H9 (cell line): ENCODE data around the gene TRNT1. TPM values are rescaled to one million over a fixed set of nuclear protein-coding genes. Genes with fewer than 3 reads are reported as not detected.

Experiments
- DNase-seq: peaks from one replicate; pipeline ENCODE4 v3.0.0-alpha.2; 2017
- H2AFZ ChIP-seq: one replicate; pipeline ENCODE4 v1.6.1; 2013; ENCODE audit warnings: mild to moderate bottlenecking, low read length, control low read depth, moderate library complexity
- H2AK5ac ChIP-seq: 2 replicates; pipeline ENCODE4 v1.6.1; 2013; ENCODE audit warnings: low read length, control low read depth, mixed read lengths; ENCODE audit not compliant: insufficient read length
- H2BK120ac ChIP-seq: one replicate; pipeline ENCODE4 v1.6.1; 2013; ENCODE audit warnings: low read depth, mild to moderate bottlenecking, low read length, control low read depth, inconsistent platforms; ENCODE audit not compliant: poor library complexity, severe bottlenecking
- H2BK12ac ChIP-seq: 2 replicates; pipeline ENCODE4 v1.6.1; 2013; ENCODE audit warnings: low read length, control low read depth, mixed read lengths, low read depth; ENCODE audit not compliant: insufficient read length
- H2BK15ac ChIP-seq: 2 replicates; pipeline ENCODE4 v1.6.1; 2013; ENCODE audit warnings: low read depth, low read length, control low read depth
- H2BK20ac ChIP-seq: one replicate; pipeline ENCODE4 v1.6.1; 2013; ENCODE audit warnings: low read depth, mild to moderate bottlenecking, low read length, control low read depth, inconsistent platforms; ENCODE audit not compliant: poor library complexity, severe bottlenecking
- H2BK5ac ChIP-seq: 2 replicates; pipeline ENCODE4 v1.6.1; 2013; ENCODE audit warnings: low read length, control low read depth, mixed read lengths; ENCODE audit not compliant: insufficient read length
- H3K14ac ChIP-seq: 2 replicates; pipeline ENCODE4 v1.6.1; 2013; ENCODE audit warnings: low read length, control low read depth; ENCODE audit not compliant: insufficient read depth
- H3K18ac ChIP-seq: 2 replicates; pipeline ENCODE4 v1.6.1; 2013; ENCODE audit warnings: low read depth, mild to moderate bottlenecking, mixed read lengths, low read length, control low read depth; ENCODE audit not compliant: insufficient read length
- H3K23ac ChIP-seq: 2 replicates; pipeline ENCODE4 v1.6.1; 2013; ENCODE audit warnings: low read length, control low read depth, mixed read lengths, low read depth; ENCODE audit not compliant: insufficient read length
- H3K23me2 ChIP-seq: 2 replicates; pipeline ENCODE4 v1.6.1; 2013; ENCODE audit warnings: low read depth, mild to moderate bottlenecking, mixed read lengths, low read length, control low read depth; ENCODE audit not compliant: insufficient read length, poor library complexity, severe bottlenecking
- H3K27ac ChIP-seq: 2 replicates; pipeline ENCODE4 v1.5.1; 2013; ENCODE audit warnings: low read length, control low read depth, mixed read lengths, low read depth; ENCODE audit not compliant: insufficient read length
- H3K27me3 ChIP-seq: 2 replicates; pipeline ENCODE4 v1.6.1; 2013; ENCODE audit warnings: low read length, control low read depth, inconsistent platforms; ENCODE audit not compliant: insufficient read depth
- H3K4ac ChIP-seq: 2 replicates; pipeline ENCODE4 v1.6.1; 2013; ENCODE audit warnings: low read depth, mild to moderate bottlenecking, control low read depth, inconsistent platforms, low read length, moderate library complexity
- H3K4me1 ChIP-seq: 2 replicates; pipeline ENCODE4 v1.6.1; 2013; ENCODE audit warnings: low read length, control low read depth, inconsistent platforms; ENCODE audit not compliant: insufficient read depth
- H3K4me2 ChIP-seq: 2 replicates; pipeline ENCODE4 v1.6.1; 2013; ENCODE audit warnings: low read length, control low read depth, mixed read lengths; ENCODE audit not compliant: insufficient read length, insufficient read depth
- H3K56ac ChIP-seq: 2 replicates; pipeline ENCODE4 v1.6.1; 2013; ENCODE audit warnings: low read depth, mild to moderate bottlenecking, mixed read lengths, low read length, control low read depth; ENCODE audit not compliant: insufficient read length
- H3K79me1 ChIP-seq: 2 replicates; pipeline ENCODE4 v1.6.1; 2013; ENCODE audit warnings: low read depth, mild to moderate bottlenecking, moderate library complexity, low read length, control low read depth, inconsistent platforms; ENCODE audit not compliant: insufficient read depth, poor library complexity, severe bottlenecking
- H3K79me2 ChIP-seq: 2 replicates; pipeline ENCODE4 v1.6.1; 2013; ENCODE audit warnings: low read length, control low read depth, inconsistent platforms; ENCODE audit not compliant: insufficient read depth
- H3K9ac ChIP-seq: 2 replicates; pipeline ENCODE4 v1.6.1; 2013; ENCODE audit warnings: low read length, control low read depth, mixed read lengths; ENCODE audit not compliant: insufficient read length; ENCODE audit errors: extremely low read depth
- H3K9me3 ChIP-seq: one replicate; pipeline ENCODE4 v1.6.1; 2013; ENCODE audit warnings: low read depth, low read length, inconsistent platforms; ENCODE audit not compliant: control insufficient read depth
- H3T11ph ChIP-seq: one replicate; pipeline ENCODE4 v1.6.1; 2013; ENCODE audit warnings: mild to moderate bottlenecking, low read length, control low read depth, inconsistent platforms
- H4K20me1 ChIP-seq: one replicate; pipeline ENCODE4 v1.6.1; 2013; ENCODE audit not compliant: control insufficient read depth, insufficient read length, insufficient read depth
- H4K5ac ChIP-seq: 2 replicates; pipeline ENCODE4 v1.6.1; 2013; ENCODE audit warnings: low read depth, mild to moderate bottlenecking, mixed read lengths, low read length, control low read depth; ENCODE audit not compliant: insufficient read length
- H4K8ac ChIP-seq: replicated peaks from 2 replicates; pipeline ENCODE4 v1.6.1; 2013; ENCODE audit warnings: low read length, control low read depth, mixed read lengths, low read depth; ENCODE audit not compliant: insufficient read length
- H4K91ac ChIP-seq: 2 replicates; pipeline ENCODE4 v1.6.1; 2013; ENCODE audit warnings: low read depth, mild to moderate bottlenecking, moderate library complexity, mixed read lengths, low read length, control low read depth; ENCODE audit not compliant: insufficient read length
- H3K27ac Mint-ChIP-seq, 3 experiments: 2 replicates in 2 of 3; 3 replicates in 1 of 3; pipeline ENCODE4 v1.8.0; 2020 to 2021; ENCODE audit warnings: mixed read lengths in 3 of 3, mild to moderate bottlenecking in 1 of 3, moderate library complexity in 1 of 3
- H3K27me3 Mint-ChIP-seq: 2 replicates; pipeline ENCODE4 v1.8.0; 2021; ENCODE audit warnings: low read depth, mild to moderate bottlenecking, moderate library complexity, mixed read lengths
- H3K36me3 Mint-ChIP-seq, 3 experiments: 2 replicates in 2 of 3; 3 replicates in 1 of 3; pipeline ENCODE4 v1.8.0; 2020 to 2021; ENCODE audit warnings: low read depth in 3 of 3, mixed read lengths in 3 of 3; ENCODE audit not compliant: insufficient read depth in 1 of 3
- H3K4me1 Mint-ChIP-seq, 2 experiments: 2 replicates each; pipeline ENCODE4 v1.8.0; 2020; ENCODE audit warnings: mixed read lengths in 2 of 2
- H3K4me3 Mint-ChIP-seq, 2 experiments: 2 replicates in 1 of 2; 3 replicates in 1 of 2; pipeline ENCODE4 v1.8.0; 2020 to 2021; ENCODE audit warnings: mild to moderate bottlenecking in 2 of 2, mixed read lengths in 2 of 2, moderate library complexity in 1 of 2
- H3K9me3 Mint-ChIP-seq, 2 experiments: 2 replicates in 1 of 2; 3 replicates in 1 of 2; pipeline ENCODE4 v1.8.0; 2020; ENCODE audit warnings: mild to moderate bottlenecking in 2 of 2, mixed read lengths in 2 of 2, moderate library complexity in 1 of 2
- WGBS: extraction: QIAGEN DNeasy Blood & Tissue Kit; methylation state at CpG from one replicate; pipeline ENCODE4 v1.1.7; 2013; ENCODE audit warnings: missing lambda C conversion rate, low lambda C conversion rate, mixed read lengths; ENCODE audit not compliant: insufficient read length; ENCODE audit errors: extremely low coverage; 5-methylcytosine and 5-hydroxymethylcytosine counted together
- total RNA-seq: library from RNA; stranded (reverse); gene quantifications from 2 replicates; pipeline ENCODE4 v1.2.1, GENCODE V29; 2021
- TF ChIP-seq, protein P1 (sequence below): fragments of 200-600 bp; sonication (generic); conservative IDR thresholded peaks from 3 replicates; pipeline ENCODE4 v1.8.0; 2021; ENCODE audit warnings: antibody characterized with exemption, mild to moderate bottlenecking

TRNT1 gene
- total RNA-seq, 1 experiment from 2014 or later: 49.2 TPM

DNA sequence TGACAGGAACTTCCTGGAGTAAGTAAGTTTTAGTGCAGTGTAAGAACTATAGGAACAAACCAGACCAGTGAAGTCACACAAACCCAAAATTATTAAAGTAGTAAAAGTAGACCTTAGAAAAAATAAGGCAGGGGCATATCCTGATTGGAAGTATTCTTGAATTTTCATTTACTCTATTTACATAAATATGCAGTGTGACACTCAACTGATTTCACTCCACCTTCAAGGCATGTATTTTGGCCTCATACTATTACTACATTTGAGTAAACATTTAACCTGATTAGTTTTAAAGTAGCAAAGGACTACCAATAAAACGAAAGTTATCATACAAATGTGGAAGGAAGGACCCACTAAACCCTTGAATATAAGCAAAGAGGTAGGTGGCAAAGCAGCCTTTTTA lies 22.8 kb downstream of the TRNT1 start:
- Histone ChIP-seq H3K79me1 (no peaks in the 10 kb centered on the region), H4K8ac (no peak overlapping the region), H4K20me1 (no peaks in the 10 kb centered on the region), H3K23ac (no peak overlapping the region), H3K9ac (no peak overlapping the region), H3K14ac (no peak overlapping the region), H3K27ac (no peak overlapping the region), H2BK12ac (no peak overlapping the region), H3K23me2 (no peaks in the 10 kb centered on the region), H2BK5ac (no peak overlapping the region), H4K5ac (no peak overlapping the region), H3K4me1 (no peaks in the 10 kb centered on the region), H3K4ac (no peak overlapping the region), H3K27me3 (no peaks in the 10 kb centered on the region), H3K79me2 (no peaks in the 10 kb centered on the region; the same call in 1 of the 2 replicates), H3K9me3 (no peaks in the 10 kb centered on the region), H2BK15ac (no peak overlapping the region), H3K18ac (no peak overlapping the region), H2AK5ac (no peak overlapping the region), H3K56ac (no peak overlapping the region), H3T11ph (no peak overlapping the region), H2BK20ac (no peak overlapping the region), H3K4me2 (no peak overlapping the region), H2BK120ac (no peak overlapping the region), H4K91ac (no peak overlapping the region), H2AFZ (no peak overlapping the region)
- TF ChIP-seq, protein P1, sequence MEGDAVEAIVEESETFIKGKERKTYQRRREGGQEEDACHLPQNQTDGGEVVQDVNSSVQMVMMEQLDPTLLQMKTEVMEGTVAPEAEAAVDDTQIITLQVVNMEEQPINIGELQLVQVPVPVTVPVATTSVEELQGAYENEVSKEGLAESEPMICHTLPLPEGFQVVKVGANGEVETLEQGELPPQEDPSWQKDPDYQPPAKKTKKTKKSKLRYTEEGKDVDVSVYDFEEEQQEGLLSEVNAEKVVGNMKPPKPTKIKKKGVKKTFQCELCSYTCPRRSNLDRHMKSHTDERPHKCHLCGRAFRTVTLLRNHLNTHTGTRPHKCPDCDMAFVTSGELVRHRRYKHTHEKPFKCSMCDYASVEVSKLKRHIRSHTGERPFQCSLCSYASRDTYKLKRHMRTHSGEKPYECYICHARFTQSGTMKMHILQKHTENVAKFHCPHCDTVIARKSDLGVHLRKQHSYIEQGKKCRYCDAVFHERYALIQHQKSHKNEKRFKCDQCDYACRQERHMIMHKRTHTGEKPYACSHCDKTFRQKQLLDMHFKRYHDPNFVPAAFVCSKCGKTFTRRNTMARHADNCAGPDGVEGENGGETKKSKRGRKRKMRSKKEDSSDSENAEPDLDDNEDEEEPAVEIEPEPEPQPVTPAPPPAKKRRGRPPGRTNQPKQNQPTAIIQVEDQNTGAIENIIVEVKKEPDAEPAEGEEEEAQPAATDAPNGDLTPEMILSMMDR: no peak
- Mint-ChIP-seq H3K27ac (no peak overlapping the region), H3K27me3 (no peaks in the 10 kb centered on the region), H3K4me3 (no peak overlapping the region), H3K36me3 (peaks cover 29 to 79% (median 76%) of the 10 kb centered on the region in 3 experiments; a peak in 6 of 7 replicates), H3K4me1 (no peaks in the 10 kb centered on the region), H3K9me3 (no peaks in the 10 kb centered on the region)
- no CpG with 5 or more reads among the region's 1 CpG for WGBS
- no peak for DNase-seq
